ENCODE data around the gene KL. TPM values are rescaled to one million over a fixed set of nuclear protein-coding genes. Genes with fewer than 3 reads are reported as not detected.

KL gene
- polyA plus RNA-seq, 1 of the 3 experiments (the other 2 are of a cell fraction) = 0.02 TPM

- 97% methylated on average over 9 of the region's 9 CpGs for WGBS (ENCODE audit: low lambda C conversion rate)
These were observed 89.3 kb downstream of the KL start for GRCh38 chr13:33105387-33106005.

More at GRCh38 chr13:33105387-33106005, 89.3 kb downstream of the KL start:
- Histone ChIP-seq H3K27me3 (ENCODE audit: insufficient read depth) (no peaks in the 10 kb centered on the region), H3K4me1 (ENCODE audit: control insufficient read depth in 1 of 2, insufficient read depth in 2 of 2, low read depth in 1 of 2, low read length in 1 of 2) (peaks cover 0 to 14% of the 10 kb centered on the region in 2 experiments; a peak in 2 of 4 replicates), H2AFZ (ENCODE audit: low read depth) (no peak overlapping the region), H3F3A (replicated peaks; ENCODE audit: insufficient read depth) (no peaks in the 10 kb centered on the region), H3K79me2 (ENCODE audit: insufficient read depth) (no peaks in the 10 kb centered on the region), H3K9ac (no peak overlapping the region), H3K9me2 (no peaks in the 10 kb centered on the region), H3K9me3 (no peaks in the 10 kb centered on the region), H3K36me3 (replicated peaks in 1 of 2; ENCODE audit: control insufficient read depth in 1 of 2, insufficient read depth in 2 of 2, low read length in 1 of 2) (peaks cover 26 to 31% of the 10 kb centered on the region in 2 experiments), H4K20me1 (ENCODE audit: insufficient read depth) (no peaks in the 10 kb centered on the region), H3K27ac (ENCODE audit: low read depth in 2 of 2, low read length in 1 of 2) (no peak overlapping the region; a peak in 1 of 4 replicates), H3K4me2 (no peak overlapping the region), H3K4me3 (ENCODE audit: low read depth in 2 of 2, low read length in 1 of 2) (no peak overlapping the region)
- DNase-seq = no peak
- TF ChIP-seq USF2 (IDR thresholded peaks at IDR 0.05; ENCODE audit: borderline replicate concordance, low read depth, low read length) (no peak), USF1 (IDR thresholded peaks at IDR 0.05; ENCODE audit: borderline replicate concordance, low read depth) (no peak), SMC3 (IDR thresholded peaks at IDR 0.05; ENCODE audit: low read depth, low read length) (no peak), RXRA (IDR thresholded peaks at IDR 0.05; ENCODE audit: borderline replicate concordance, low read depth) (no peak), RAD21 (IDR thresholded peaks at IDR 0.05; ENCODE audit: low read length) (no peak), FOSL2 (IDR thresholded peaks at IDR 0.05; ENCODE audit: borderline replicate concordance, low read depth) (no peak), NRF1 (IDR thresholded peaks at IDR 0.05; ENCODE audit: low read depth, low read length) (no peak), REST (IDR thresholded peaks at IDR 0.05; ENCODE audit: low read depth, low read length) (no peak), EZH2phosphoT487 (IDR thresholded peaks at IDR 0.05; ENCODE audit: borderline replicate concordance, low read depth) (no peak), ZBTB33 (IDR thresholded peaks at IDR 0.05; ENCODE audit: borderline replicate concordance, low read depth) (no peak), CHD2 (IDR thresholded peaks at IDR 0.05; ENCODE audit: low read length, partially characterized antibody) (no peak)
- ChIA-PET CTCF (no interaction called here), POLR2A (no interaction called here)

Measured in SK-N-SH (cell line).